Forelimb muscle (tissue), 1 donor: ENCODE data around the gene CLEC2B. TPM values are rescaled to one million over a fixed set of nuclear protein-coding genes. Genes with fewer than 3 reads are reported as not detected.

Experiments used
- DNase-seq: peaks from one replicate; pipeline ENCODE4 v3.0.0-alpha.2; 2013; ENCODE audit warnings: low read depth
- polyA plus RNA-seq: library from polyadenylated mRNA; unstranded; fragments of 120-200 nt; gene quantifications from one replicate; pipeline ENCODE4 v1.2.1, GENCODE V29; 2013; ENCODE audit not compliant: insufficient read length

The CLEC2B gene
- polyA plus RNA-seq, 1 donor: 1.9 TPM

GRCh38 chr12:9808504-9808903 lies 60.6 kb downstream of the CLEC2B start:
- DNase-seq: no peak

GRCh38 chr12:9806714-9807113 lies 62.4 kb downstream of the CLEC2B start:
- no peak for DNase-seq

DNA sequence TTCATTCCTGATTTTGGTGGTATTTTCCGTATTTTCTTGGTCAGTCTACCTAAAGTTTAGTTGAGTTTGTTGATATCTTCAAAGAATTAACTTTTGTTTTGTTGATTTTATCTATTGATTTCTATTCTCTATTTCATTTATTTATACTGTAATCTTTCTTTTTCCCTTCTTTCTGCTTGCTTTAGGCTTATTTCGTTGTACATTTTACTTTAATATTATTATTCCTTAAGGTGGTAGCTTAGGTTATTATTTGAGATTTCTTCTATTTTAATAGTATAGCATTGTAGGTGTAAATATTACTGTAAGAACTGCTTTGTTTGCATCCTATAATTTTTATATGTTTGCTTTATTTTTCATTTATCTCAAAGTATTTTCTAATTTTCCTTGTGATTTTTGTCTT lies 63.3 kb downstream of the CLEC2B start:
- DNase-seq: no peak

Other genes with a start within 250 kb of the CLEC2B start
- gene CLEC2D, start 199.6 kb downstream of the CLEC2B start, polyA plus RNA-seq: 11.7 TPM
- 0.32 TPM for gene CLECL1, start 136.3 kb downstream of the CLEC2B start, polyA plus RNA-seq
- 0.61 TPM for gene CD69, start 108.5 kb downstream of the CLEC2B start, polyA plus RNA-seq
- 0.13 TPM for gene KLRF1, start 41.9 kb downstream of the CLEC2B start, polyA plus RNA-seq
- gene KLRF2, start 12.1 kb upstream of the CLEC2B start, polyA plus RNA-seq: not detected
- not detected for gene CLEC2A, start 63.0 kb upstream of the CLEC2B start, polyA plus RNA-seq
- 0.22 TPM for gene CLEC12A, start 102.1 kb upstream of the CLEC2B start, polyA plus RNA-seq
- gene CLEC1B, start 129.8 kb upstream of the CLEC2B start, polyA plus RNA-seq: 0.19 TPM
- 0.18 TPM for gene CLEC12B, start 141.3 kb upstream of the CLEC2B start, polyA plus RNA-seq
- 0.37 TPM for gene CLEC9A, start 161.3 kb upstream of the CLEC2B start, polyA plus RNA-seq
- gene CLEC1A, start 229.6 kb upstream of the CLEC2B start, polyA plus RNA-seq: 2.9 TPM